Heart left ventricle (tissue), 16 donors: Measurements from ENCODE around the gene RHOH. TPM values are rescaled to one million over a fixed set of nuclear protein-coding genes. Genes with fewer than 3 reads are reported as not detected.

Source experiments
- ATAC-seq, 4 donors: fragments of 200-7000 bp; cut with Tn5 transposase; one replicate each; pipeline ENCODE4 v1.9.1; 2020 to 2022; ENCODE audit warnings: moderate library complexity in 4 of 4, mild to moderate bottlenecking in 3 of 4, moderate number of reproducible peaks in 1 of 4
- DNase-seq, 5 donors: peaks; one replicate each; pipeline ENCODE4 v3.0.0-alpha.2; 2020
- H3K27ac ChIP-seq, 12 donors: fragments of 200-600 bp; sonication (generic) in 4 of 12; one replicate each; pipeline versions ENCODE4 v1.5.0 to v1.8.0; 2016 to 2022; ENCODE audit warnings: mild to moderate bottlenecking in 2 of 12
- H3K27me3 ChIP-seq, 9 donors: fragments of 200-600 bp; sonication (generic) in 2 of 9; one replicate each; pipeline versions ENCODE4 v1.5.1 to v1.8.0; 2016 to 2022; ENCODE audit warnings: mild to moderate bottlenecking in 3 of 9
- H3K36me3 ChIP-seq, 9 donors: fragments of 200-600 bp; sonication (generic) in 2 of 9; one replicate each; pipeline versions ENCODE4 v1.5.0 to v1.8.0; 2018 to 2022; ENCODE audit warnings: mild to moderate bottlenecking in 2 of 9
- H3K4me1 ChIP-seq, 12 donors: fragments of 200-600 bp; sonication (generic) in 4 of 12; one replicate each; pipeline versions ENCODE4 v1.5.0 to v1.8.0; 2016 to 2022; ENCODE audit warnings: mild to moderate bottlenecking in 3 of 12
- H3K4me3 ChIP-seq, 12 donors: fragments of 200-600 bp; sonication (generic) in 4 of 12; one replicate each; pipeline versions ENCODE4 v1.5.0 to v1.8.0; 2017 to 2022; ENCODE audit warnings: mild to moderate bottlenecking in 9 of 12, moderate library complexity in 4 of 12
- H3K9me3 ChIP-seq, 12 donors: fragments of 200-600 bp; sonication (generic) in 4 of 12; one replicate each; pipeline versions ENCODE4 v1.5.0 to v1.8.0; 2016 to 2022; ENCODE audit warnings: mild to moderate bottlenecking in 1 of 12
- CTCF ChIP-seq, 12 donors: fragments of 200-600 bp; sonication (generic) in 4 of 12; IDR thresholded peaks; one replicate each; pipeline versions ENCODE4 v1.5.0 to v1.8.0; 2018 to 2022; ENCODE audit warnings: antibody characterized with exemption in 12 of 12, mild to moderate bottlenecking in 5 of 12
- POLR2A ChIP-seq, 2 donors: fragments of 450-650 bp; IDR thresholded peaks; one replicate each; pipeline ENCODE4 v1.6.1; 2017; ENCODE audit warnings: antibody characterized with exemption in 2 of 2, mild to moderate bottlenecking in 2 of 2, moderate library complexity in 2 of 2
- WGBS, 4 donors: extraction: QIAGEN DNeasy Blood & Tissue Kit in 2 of 4; methylation state at CpG; one replicate each; pipeline versions ENCODE4 v1.1.5 to v1.1.7; 2013 to 2018; 5-methylcytosine and 5-hydroxymethylcytosine counted together
- intact Hi-C, 10 donors: fragments of 100-400 bp; cut with DNase I; formaldehyde crosslinking; loops; one replicate each; pipeline versions ENCODE4 v1.11.1 to v1.14.2; 2022
- polyA plus RNA-seq, 2 donors: library from polyadenylated mRNA; stranded (reverse); fragments of 200-250 nt; gene quantifications; one replicate each; pipeline ENCODE4 v1.2.3, GENCODE V29; 2013
- total RNA-seq, 9 donors: library from RNA; depleted of rRNA in 2 of 9; stranded (reverse); fragments of >200 nt in 2 of 9; fragmentation: NEBNext Ultra II Directional in 3 of 9; extraction: Animal tissue kit (Norgen Biotek cat#: 25700) in 3 of 9; gene quantifications; one replicate each; pipeline versions ENCODE4 v1.1.0 to v1.2.4, GENCODE V29; 2016 to 2023
- donor health status: ischemic (EF 13 %, LVEDD 7.1; RV severe dilation, severe dysfunction).
- donor health status: healthy with polysubstance abuse.
- donor health status: DM: no; HTN: yes; CAD: no.
- donor health status: DM: no; HTN: no; CAD: no.
- donor health status: ischemic (EF 25% LVEDD 6.9; RV normal size, moderate dysfunction).
- donor health status: ischemic (EF 25% LVEDD 5.7; RV mildly dilated, moderate dysfunction).
- donor health status: healthy.
- donor health status: DM: yes; HTN: yes; CAD: no.
- donor health status: ischemic (EF 35%, LVEDD 5.7; RV mildly dilated, moderate dysfunction).
- donor health status: nonischemic (EF 11% LVEDD 7.7; RV severe dilation, severe dysfunction).
- donor health status: DM: yes; HTN: yes; CAD: no.
- donor health status: PGD.
- donor health status: ischemic (EF 29% LVEDD 5.4; RV normal size, mild dysfunction).
- donor health status: nonischemic (EF 23%, LVEDD 6.1; RV moderate dilation, normal function).

RHOH gene
- total and polyA plus RNA-seq, 11 donors = 0.30 to 6.6 (median 0.59) TPM; not detected in 5

GRCh38 chr4:40209401-40209800 is 12.6 kb downstream of the RHOH start:
- Histone ChIP-seq H3K27ac (peak overlapping the region in 1 of 12 donors; percentile 9), H3K27me3 (no peaks in the 10 kb centered on the region), H3K36me3 (no peaks in the 10 kb centered on the region), H3K9me3 (no peaks in the 10 kb centered on the region), H3K4me3 (no peak overlapping the region), H3K4me1 (peaks cover 0 to 63% (median 0%) of the 10 kb centered on the region in 12 donors)
- WGBS, 4 donors = 89 to 93% (median 91%) methylated on average over 4 of the region's 4 CpGs
- ATAC-seq = no peak
- DNase-seq = no peak
- TF ChIP-seq CTCF (IDR thresholded peaks at IDR 0.05) = no peak
- no peak for TF ChIP-seq POLR2A (IDR thresholded peaks at IDR 0.05)
- intact Hi-C loops = no loop called here

- 93 to 96% (median 95%) methylated on average over 5 of the region's 5 CpGs for WGBS, 4 donors
- Histone ChIP-seq H3K4me3 (no peak overlapping the region), H3K4me1 (peaks cover 0 to 54% (median 0%) of the 10 kb centered on the region in 12 donors), H3K36me3 (no peaks in the 10 kb centered on the region), H3K9me3 (no peaks in the 10 kb centered on the region), H3K27me3 (no peaks in the 10 kb centered on the region), H3K27ac (peak overlapping the region in 1 of 12 donors; percentile 8)
- TF ChIP-seq POLR2A (IDR thresholded peaks at IDR 0.05) = no peak
- intact Hi-C loops = no loop called here
- no peak for ATAC-seq
- no peak for DNase-seq
These were observed 13.9 kb downstream of the RHOH start for GRCh38 chr4:40210776-40211175.

- 85 to 89% (median 88%) methylated on average over 13 of the region's 13 CpGs for WGBS, 4 donors
- DNase-seq = no peak
- H3K27ac ChIP-seq = peak overlapping the region in 1 of 12 donors; percentile 49
- peaks cover 0 to 47% (median 0%) of the 10 kb centered on the region in 12 donors for H3K4me1 ChIP-seq
- intact Hi-C loops = no loop called here
- no peaks in the 10 kb centered on the region for H3K27me3 ChIP-seq
- no peaks in the 10 kb centered on the region for H3K36me3 ChIP-seq
- TF ChIP-seq POLR2A (IDR thresholded peaks at IDR 0.05) = no peak
- no peak for TF ChIP-seq CTCF (IDR thresholded peaks at IDR 0.05)
- H3K4me3 ChIP-seq = no peak overlapping the region
- no peak for ATAC-seq
- no peaks in the 10 kb centered on the region for H3K9me3 ChIP-seq
These were observed 14.7 kb downstream of the RHOH start for GRCh38 chr4:40211224-40212185.

GRCh38 chr4:40212674-40213527 is 16.1 kb downstream of the RHOH start:
- H3K27ac ChIP-seq = peak overlapping the region in 1 of 12 donors; percentile 49
- 46 to 58% (median 47%) methylated on average over 6 of the region's 6 CpGs for WGBS, 4 donors
- no peaks in the 10 kb centered on the region for H3K9me3 ChIP-seq
- no peaks in the 10 kb centered on the region for H3K36me3 ChIP-seq
- intact Hi-C loops = no loop called here
- no peak for DNase-seq
- no peak overlapping the region for H3K4me3 ChIP-seq
- TF ChIP-seq CTCF (IDR thresholded peaks at IDR 0.05) = no peak
- no peak for TF ChIP-seq POLR2A (IDR thresholded peaks at IDR 0.05)
- no peaks in the 10 kb centered on the region for H3K27me3 ChIP-seq
- no peak for ATAC-seq
- peaks cover 0 to 38% (median 0%) of the 10 kb centered on the region in 12 donors for H3K4me1 ChIP-seq
